ENCODE data around the gene STK10.

The STK10 gene

GRCh38 chr5:172086194-172086975 is 101.6 kb downstream of the STK10 start:
- no peak for DNase-seq (ENCODE audit: low spot score)

- no peak for DNase-seq (ENCODE audit: low spot score)
These were observed 102.3 kb downstream of the STK10 start for GRCh38 chr5:172085738-172086137.

GRCh38 chr5:172082180-172082579 is 105.8 kb downstream of the STK10 start:
- no peak for DNase-seq (ENCODE audit: low spot score)

GRCh38 chr5:172079876-172080275 is 108.1 kb downstream of the STK10 start:
- no peak for DNase-seq (ENCODE audit: low spot score)

GRCh38 chr5:172078726-172079345 is 109.2 kb downstream of the STK10 start:
- DNase-seq (ENCODE audit: low spot score), result peak; percentile 20

- DNase-seq (ENCODE audit: low spot score), result peak; percentile 31
These were observed 110.2 kb downstream of the STK10 start for GRCh38 chr5:172077664-172078425.

- no peak for DNase-seq (ENCODE audit: low spot score)
These were observed 111.2 kb downstream of the STK10 start for GRCh38 chr5:172076761-172077244.

- DNase-seq (ENCODE audit: low spot score), result no peak
These were observed 112.4 kb downstream of the STK10 start for GRCh38 chr5:172075656-172076055.

GRCh38 chr5:172074896-172075295 is 113.1 kb downstream of the STK10 start:
- no peak for DNase-seq (ENCODE audit: low spot score)

GRCh38 chr5:172071309-172071875 is 116.6 kb downstream of the STK10 start:
- DNase-seq (ENCODE audit: low spot score), result no peak

GRCh38 chr5:172065431-172066065 is 122.5 kb downstream of the STK10 start:
- no peak for DNase-seq (ENCODE audit: low spot score)

- no peak for DNase-seq (ENCODE audit: low spot score)
These were observed 123.3 kb downstream of the STK10 start for GRCh38 chr5:172064766-172065165.

GRCh38 chr5:172064358-172064757 is 123.7 kb downstream of the STK10 start:
- no peak for DNase-seq (ENCODE audit: low spot score)

GRCh38 chr5:172063463-172064235 is 124.4 kb downstream of the STK10 start:
- DNase-seq (ENCODE audit: low spot score), result no peak

- no peak for DNase-seq (ENCODE audit: low spot score)
These were observed 128.3 kb downstream of the STK10 start for GRCh38 chr5:172059661-172060100.

GRCh38 chr5:172058088-172058487 is 129.9 kb downstream of the STK10 start:
- DNase-seq (ENCODE audit: low spot score), result no peak

GRCh38 chr5:172055996-172056395 is 132.0 kb downstream of the STK10 start:
- DNase-seq (ENCODE audit: low spot score), result no peak

GRCh38 chr5:172055421-172055820 is 132.6 kb downstream of the STK10 start:
- no peak for DNase-seq (ENCODE audit: low spot score)

- DNase-seq (ENCODE audit: low spot score), result no peak
These were observed 133.3 kb downstream of the STK10 start for GRCh38 chr5:172054611-172055153.

GRCh38 chr5:172052450-172053236 is 135.4 kb downstream of the STK10 start:
- no peak for DNase-seq (ENCODE audit: low spot score)

All from pons (tissue), 1 donor.